TTC549 (cell line): ENCODE data around the gene CTDSPL.

Experiments used
- FAIRE-seq: peaks from 2 replicates; lab custom pipeline; 2012; peaks lifted over from hg19 to GRCh38; lab: Jason Lieb, UNC

Gene CTDSPL

DNA sequence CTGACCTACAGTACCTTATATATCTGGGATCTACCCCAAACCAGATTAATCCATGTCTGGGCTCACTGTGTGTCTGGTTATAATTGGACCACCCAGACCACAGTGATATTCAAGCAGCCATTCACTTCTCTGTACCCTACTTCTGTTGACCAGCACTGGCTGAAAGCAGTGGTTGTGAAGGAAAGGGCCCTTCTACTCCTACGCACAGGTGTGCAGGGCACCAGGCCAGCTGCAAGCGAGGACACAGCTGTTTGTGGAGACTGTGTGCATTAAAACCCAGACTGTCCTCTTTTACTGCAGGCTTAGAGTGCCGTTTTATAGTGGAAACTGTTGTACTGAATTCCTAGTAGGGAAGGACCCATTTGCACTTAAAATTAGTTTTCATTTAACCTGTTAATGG is 29.5 kb downstream of the CTDSPL start:
- FAIRE-seq = no peak

DNA sequence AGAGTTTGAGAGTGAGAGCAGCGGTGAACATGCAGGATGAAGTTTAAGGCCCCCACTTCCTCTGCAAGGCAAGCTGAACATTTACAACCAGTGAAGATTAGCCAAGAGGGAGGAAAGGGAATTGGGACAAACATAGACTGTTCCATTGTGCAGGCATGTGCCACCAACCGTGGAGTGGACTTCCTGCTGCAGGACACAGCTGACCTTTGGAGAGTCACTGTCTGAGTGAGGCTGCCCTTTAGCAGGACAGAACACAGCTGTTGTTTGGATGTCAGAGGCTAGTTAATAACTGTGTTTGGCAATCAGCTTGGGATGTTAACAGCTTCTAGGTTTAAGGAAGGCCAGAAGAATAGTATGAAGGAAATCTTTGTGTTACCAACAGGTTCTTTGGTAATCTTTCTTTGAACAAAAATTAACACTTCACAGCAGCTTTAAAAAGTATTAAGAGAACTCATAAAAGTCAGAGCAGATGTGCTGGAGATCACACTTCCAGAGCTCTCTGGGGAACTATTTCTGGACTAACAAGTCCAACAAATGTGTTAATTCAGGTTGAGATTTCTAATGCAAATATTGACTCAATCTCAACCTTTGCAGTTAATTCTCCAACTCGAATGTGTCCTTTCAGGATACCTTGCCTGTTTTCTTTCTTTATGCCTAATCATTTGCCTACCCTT is 31.4 kb downstream of the CTDSPL start:
- FAIRE-seq = no peak

DNA sequence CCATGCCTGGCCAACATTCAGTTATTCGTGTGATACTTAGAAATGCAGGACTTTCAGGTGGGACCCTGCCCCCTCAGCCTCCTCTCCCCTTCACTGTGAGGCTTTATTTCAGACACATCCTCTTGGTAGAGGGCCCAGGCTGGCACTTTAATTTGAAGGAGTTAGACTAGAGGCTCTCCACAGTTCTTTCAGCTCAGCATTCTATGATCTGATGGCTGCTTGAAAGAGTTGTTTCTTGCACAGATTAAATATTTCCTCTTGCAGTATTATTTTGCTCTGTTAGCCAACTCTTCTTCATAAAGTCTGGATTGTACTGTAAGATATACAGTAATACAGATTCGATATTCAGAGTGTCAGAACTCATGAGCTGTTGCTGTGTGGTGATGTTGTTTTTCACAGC is 35.1 kb downstream of the CTDSPL start:
- FAIRE-seq = no peak

DNA sequence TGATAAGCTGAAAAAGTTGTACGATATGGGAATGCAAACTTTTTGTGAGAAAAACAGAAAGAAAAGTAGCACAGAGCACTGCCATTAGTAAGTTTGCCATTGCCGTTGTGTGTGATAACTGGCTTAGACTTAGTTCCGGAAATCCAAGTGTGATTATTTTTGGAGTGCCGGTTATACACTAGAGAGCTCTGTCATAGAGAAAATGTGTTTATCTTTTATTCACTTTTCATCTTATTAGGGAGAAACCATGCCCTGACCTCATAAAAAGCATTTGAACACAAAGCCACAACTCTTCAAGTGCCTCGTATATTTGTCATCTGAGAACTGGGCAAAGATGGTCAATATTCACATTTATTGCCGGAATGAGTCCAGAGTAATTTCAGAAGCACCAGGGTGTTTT is 36.1 kb downstream of the CTDSPL start:
- FAIRE-seq = no peak

DNA sequence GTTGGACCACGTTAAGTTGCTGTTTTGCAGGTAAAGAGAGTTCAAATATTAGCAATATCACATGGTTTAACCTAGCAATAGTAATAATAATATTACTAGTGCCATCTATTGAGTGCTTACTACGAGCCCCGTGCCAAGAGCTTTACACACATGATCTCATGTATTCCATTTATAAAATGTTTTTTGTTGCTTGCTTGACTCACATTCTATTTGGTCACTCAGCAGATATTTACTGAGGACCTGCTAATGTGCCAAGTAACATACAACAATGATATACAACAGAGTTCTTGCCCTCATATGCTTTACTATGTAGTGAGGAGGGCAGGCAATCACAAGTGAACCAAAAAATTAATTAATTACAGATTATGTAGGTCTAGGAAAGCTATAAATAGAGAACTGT is 36.7 kb downstream of the CTDSPL start:
- no peak for FAIRE-seq

DNA sequence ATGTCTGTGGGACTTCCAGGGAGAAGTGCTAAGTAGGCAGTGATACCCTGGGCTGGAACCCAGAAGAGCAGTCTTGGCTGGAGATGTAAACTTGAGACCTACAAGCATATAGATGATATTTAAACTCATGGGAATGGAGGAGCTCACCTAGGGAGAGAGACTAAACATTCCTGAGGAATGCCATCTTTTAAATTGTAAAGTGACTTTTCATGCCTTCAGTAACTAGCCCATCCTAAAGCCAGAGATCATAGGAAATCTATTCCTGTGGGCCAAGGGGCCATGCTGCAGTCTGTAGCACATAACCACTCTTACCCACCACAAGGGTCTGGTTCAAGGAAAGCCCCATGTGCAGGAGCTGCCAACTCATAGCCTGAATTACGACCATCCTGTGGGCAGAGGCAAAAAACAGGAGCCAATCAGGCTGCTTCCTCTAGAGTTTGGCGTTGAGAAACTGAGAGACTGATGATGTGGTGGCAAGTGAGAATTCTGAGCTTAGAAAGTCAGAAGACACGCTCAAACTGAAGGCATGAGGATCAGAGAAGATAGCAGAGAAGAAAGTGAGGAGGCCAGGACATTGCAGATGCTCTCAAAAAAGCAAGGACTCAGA is 37.5 kb downstream of the CTDSPL start:
- no peak for FAIRE-seq

DNA sequence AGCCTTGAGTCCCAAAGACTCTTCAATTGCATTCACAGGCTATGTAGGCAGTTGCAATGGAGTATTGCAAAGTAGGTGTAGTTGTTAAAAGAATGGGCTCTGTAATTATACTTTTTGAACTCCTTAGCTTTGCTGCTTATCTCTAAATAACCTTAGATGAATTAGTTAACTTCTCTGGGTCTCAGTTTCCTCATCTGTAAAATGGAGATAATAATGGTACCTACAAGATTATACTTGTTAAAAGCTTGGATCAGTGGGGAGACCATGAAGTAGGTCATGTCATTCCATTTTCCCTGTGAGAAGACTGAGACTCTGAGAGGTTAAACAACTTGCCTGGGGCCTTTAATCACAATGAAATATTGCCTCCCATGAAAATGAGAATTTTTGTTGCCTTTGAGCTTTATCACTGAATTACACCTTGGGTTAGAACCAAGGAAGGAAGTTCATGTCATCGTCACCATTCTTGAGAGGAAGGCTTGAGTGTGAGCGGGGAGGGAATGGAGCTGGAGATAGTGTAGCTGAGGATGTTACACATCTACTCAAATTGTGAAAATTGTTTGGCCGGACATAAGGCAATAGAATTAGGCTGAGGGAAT is 38.1 kb downstream of the CTDSPL start:
- FAIRE-seq = no peak

DNA sequence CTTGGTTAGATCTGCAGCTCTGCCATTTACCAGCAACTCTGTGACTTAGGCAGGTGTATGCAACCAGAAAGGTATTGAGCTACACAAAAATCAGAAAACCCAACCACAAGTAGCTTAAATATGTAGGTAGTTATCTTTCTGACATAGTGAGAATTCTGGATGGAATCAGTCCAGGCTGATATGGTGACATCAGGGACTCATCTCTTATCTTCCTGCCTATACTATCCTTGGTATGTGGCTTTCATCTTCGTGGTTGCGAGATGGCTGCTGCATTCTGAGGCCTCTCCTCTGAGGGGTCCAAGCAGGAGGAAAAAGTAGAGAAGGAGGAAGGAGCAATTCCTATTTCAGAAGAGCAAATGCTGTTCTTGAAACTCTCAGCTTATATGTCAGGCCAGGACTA is 40.0 kb downstream of the CTDSPL start:
- no peak for FAIRE-seq

DNA sequence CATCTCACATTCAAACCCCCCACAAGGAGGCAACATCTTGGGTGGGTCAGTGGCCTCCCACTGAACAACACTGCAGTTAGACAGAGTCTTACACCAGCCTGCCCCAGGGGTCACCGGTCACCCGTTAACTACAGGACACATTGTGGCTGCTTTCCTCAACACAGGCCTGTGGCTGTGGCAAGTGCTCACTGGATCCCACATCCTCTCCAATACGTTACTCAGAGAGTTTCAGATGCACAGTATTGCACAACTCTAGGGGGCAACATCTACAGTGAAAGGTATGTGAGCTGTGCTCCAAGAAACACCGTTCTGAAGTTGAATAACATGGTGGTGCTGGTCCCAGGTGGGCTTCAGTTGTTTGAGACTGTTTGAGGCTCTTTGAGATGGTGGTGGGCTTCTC is 41.0 kb downstream of the CTDSPL start:
- no peak for FAIRE-seq

DNA sequence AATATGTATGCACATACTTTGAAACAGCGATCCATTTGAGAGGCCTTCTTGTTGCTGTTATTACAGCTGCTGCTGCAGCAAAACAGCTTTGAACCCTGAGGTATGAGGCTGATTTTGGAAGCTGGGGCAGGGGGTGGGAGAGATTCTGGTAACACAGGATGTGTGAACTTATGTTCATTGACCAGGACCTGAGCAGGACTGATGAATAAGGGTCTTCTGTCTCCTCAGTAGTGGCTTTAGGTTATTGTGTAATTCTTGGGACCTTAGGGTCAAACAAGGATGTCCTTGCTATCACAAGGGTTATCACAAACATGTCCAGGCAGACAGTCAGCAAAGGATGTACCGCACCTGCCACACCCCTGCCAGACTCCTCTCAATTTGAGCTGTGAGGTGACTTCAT is 41.6 kb downstream of the CTDSPL start:
- FAIRE-seq = no peak

DNA sequence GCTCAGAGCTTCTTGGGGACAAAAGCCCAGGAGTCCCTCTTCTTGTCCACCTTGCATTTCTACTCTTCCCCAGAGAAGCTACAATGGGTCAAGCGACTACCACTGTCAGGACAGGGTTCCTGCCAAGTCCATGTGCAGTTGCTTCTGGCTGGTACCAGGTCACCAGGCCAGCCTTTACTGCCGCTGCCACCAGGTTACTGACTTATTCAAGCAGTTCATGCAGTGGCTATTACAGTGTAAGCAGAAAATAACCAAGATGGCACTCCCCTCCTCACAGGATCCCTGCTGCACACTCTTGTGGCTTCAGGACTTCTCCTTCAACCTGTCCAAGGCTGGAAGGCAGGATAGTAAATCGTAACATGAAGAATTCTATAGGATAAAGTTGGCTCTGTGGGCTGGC is 42.1 kb downstream of the CTDSPL start:
- no peak for FAIRE-seq

DNA sequence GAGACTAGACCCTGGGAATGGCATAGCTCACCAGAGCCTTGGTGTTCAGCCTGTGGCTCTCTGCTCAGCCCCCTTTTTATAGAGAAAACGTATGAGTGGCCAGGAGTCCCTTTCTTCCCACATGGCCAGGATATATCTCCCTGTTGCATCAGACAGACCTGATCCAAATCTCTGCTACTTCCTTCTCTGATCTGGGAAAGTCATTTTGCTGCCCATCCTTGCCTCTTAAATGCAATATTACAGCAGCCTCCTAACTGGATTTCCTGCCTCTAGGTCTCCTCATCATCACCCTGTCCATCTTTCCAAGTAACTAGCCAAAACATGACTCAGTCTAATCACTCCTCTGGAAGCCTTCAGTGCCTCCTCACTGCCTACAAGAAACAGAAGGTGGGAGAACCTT is 42.9 kb downstream of the CTDSPL start:
- FAIRE-seq = no peak

DNA sequence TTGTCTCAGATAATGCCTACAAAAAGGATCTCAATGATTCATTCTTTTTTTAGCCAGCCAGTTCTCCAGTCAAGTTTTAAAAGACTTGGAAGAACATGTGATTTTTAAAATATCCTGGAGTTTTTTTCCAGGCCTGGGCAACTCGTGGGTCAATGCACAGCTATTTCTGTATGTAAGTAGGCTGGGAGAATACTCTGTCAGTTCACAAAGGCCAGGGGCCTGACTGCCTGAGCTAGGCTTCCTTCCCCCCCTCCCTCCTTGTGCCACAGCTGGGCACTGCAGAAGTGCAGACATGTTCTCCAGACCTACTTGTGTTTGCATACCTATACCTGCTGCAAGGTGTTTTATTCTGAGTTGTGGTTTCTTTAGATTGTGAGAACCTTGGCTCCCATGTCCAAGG is 43.7 kb downstream of the CTDSPL start:
- no peak for FAIRE-seq

DNA sequence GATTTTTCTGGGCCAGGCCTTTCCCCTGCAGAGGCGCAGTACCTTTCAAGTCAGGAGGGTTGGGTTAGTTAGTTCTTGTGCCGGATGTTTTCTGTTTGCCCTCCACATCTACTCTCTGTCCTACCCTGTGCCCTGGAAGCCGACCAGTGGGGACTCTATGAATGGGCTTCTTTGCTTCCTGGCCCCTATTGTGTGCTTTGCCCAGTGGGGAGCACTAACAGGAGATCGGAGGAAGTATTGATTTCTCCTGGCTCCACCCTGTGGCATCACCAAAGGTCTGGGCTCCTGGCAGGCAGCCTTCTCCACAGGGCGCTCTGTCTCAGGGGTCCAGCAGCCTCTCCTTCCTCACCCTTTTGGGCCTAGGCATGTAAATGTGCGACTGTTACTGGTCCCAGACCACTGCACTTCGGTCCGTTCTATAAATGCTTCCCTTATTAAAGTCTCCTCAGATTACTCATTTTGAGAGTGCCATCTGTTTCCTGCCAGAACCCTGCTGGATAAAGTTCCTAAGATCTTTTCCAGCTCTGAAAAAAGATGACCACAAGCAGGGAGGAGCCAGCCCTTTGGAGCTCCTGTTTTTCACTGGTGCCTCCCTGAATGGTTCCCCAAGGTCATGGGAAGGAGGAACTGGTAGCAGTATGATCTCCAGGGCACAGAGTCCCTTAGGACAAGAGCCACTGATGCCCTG is 44.5 kb downstream of the CTDSPL start:
- no peak for FAIRE-seq

DNA sequence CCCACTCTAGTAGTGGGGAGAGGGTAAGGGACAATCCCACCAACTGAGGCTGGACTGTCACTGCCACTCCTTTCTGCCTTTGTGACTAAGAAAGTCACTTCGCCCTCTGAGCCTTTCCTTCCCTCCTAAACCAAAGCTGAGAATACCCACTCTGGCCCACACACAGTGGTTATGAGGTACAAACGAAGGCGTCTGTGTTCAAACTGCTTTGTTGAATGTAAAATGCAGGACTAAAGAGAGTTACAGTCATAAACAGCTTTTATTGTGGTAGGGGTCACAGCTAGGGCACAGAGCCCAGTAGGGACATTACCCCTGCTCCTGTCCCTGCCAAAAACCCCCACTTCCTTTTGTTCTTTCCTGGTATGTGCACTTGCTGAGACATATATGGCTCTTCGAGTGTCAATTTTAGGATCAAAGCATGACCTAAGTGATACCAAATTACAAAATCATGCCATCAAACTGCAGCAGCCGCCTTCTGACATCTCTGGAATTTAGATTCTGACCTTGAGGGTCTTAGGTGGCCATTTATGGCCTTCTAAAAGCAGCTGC is 45.1 kb downstream of the CTDSPL start:
- FAIRE-seq = no peak

DNA sequence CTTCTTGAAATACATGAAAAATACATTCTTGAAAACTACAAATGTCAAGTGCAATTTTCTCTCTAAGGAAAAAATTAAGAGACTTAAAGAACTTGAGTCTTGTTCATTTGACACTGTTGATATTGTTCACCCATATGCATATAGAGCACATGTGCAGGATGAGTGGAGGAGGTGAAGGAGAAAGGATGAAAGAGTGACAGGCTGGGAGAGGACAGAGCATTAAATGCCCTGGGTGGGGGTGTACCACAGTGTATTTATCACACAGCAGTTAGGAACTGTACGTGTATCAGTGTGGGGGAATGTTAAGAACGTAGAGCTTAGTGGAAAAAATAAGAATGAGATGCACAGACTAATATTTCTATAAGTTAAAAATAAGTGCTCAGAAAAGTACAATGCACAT is 45.7 kb downstream of the CTDSPL start:
- no peak for FAIRE-seq

DNA sequence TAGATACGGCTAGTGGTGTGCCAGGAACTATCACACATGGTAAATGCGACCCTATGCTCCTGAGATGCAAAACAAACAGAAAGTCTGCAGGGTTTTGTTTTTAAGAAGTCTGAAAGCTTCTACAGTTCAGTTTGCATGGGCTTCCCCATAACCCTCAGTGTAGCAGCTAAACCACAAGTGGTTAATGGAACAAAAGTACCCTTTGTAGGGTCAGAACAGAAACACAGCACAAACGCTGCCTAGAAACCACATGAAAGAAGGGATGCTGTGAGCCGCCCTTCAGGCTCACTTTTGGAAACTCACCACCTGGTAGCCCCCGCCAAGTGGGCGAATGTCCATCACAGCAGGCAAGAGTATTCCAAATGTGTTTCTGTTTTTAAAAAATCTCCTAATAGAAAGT is 46.2 kb downstream of the CTDSPL start:
- no peak for FAIRE-seq

DNA sequence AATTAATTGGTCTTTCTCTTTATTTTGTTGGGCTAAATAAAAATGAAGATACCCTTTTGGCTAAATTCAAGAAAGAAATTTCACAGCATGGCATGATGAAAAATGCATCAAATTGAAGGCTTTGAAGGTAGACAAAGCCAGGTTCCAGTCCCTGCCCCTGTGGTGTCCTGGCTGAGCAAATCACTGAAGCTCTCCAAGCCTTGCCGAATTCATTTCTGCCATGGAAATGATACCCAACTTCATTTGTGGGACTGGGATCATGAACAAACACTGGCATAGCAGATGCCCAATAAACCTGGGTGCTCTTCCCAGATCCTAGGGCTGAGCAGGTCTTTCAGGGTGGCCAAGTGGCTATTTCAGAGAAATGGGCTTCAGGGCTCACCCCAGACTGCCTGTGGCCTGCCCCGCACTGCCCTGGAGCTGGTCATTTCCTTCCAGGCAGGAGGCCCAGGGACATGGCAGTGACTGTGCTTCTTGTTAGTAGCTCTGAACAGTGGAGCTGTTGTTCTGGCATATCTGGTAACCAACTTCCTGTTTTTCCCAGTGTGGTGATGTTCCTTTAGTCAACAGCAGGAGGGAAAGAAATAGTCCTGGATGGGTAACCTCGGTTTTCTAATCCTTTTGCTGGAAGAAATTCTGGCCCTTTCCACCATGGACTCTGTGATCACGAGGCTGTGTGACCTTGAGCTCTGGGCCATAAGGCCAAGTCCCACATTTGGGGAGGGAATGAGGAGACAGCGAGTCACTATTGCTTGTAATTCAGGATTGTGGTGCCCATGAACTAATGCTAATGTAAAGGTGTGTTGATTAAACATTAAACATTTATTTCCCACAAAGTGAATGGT is 47.6 kb downstream of the CTDSPL start:
- FAIRE-seq = no peak

DNA sequence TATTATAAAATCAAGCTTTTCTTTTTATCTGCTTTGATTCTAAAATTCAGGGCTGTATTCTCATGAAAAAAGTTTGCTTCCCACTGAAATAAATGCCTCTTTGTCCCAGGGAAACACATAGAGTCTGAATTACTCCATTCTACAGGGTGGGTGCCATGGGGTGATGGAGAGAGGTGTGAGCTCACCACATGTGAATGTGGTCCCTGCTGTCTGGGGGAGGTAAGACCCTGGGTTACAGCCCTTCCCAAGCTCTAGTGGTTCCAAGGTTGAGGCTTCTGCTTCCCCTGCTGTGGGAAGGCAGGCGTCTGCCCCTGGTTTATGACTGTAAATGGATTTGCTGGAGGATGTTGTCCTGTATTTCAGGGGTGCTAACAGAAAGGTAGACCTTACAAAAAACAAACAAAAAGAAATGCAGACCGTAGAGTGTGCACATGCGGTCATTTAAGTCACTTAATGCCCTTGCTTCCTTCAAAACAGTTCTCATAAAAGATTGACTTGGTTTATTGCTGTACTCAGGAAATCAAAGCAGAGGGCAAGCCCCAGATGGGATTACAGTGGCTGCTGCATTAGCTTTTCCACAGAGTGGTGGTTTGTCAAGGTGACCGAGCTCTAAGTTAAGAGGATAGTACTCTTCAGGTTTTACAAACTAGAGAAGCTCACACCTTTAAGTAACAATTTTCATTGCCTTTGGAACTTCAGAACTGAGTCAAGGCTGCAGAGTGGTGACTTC is 49.2 kb downstream of the CTDSPL start:
- no peak for FAIRE-seq

DNA sequence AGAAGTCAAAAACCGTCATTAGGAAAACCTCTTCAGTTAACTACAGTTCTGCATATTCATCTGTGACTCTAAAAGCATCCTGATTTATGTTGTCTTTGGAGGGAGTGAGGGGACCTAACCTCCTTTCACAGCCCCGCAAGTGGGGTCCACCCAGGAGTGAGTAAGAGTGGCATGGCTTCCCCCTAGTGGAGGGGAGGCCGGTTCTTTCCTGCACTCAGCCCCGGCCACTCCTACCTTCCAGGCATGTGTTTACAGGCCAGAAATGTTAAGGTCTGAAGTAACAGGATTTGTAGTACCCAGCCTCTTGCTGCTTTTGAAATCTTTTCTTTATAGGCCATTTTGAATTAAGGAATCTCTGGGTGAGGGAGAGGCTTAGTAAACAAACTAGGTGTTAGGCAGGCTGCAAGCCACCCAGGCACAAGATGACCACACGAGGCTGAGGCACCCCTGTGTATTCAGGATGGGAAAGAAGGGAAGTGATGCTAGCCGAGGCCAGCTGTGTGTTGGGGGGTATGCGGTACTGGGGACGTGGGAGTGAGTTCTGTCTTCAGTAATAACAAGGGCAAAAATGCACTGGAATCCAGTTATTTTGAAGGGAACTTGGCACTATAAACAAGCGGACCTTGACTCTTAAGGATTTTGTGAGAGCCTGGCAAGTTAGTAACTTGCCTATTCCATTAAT is 50.5 kb downstream of the CTDSPL start:
- no peak for FAIRE-seq

DNA sequence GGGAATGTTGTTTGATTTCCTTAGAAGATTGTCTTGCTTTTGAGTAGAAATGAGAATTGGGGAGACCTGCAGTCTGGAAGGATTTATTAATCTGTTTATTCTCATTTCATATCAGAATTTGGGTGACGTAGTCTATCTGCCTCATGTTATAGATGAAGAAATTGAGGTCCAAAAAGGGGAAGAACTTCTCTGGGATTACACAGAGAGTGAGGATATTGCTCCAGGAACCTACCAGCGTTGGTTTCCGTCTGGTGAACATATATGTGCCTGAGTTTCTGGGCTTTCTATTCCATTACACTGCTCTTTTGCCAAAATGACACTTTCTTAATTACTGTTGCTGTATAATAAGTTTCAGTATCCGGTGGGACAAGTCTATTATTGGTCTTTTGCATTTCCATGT is 51.8 kb downstream of the CTDSPL start:
- FAIRE-seq = no peak
